GM18868 (cell line): ENCODE measurements around the gene DENND1C.

ENCODE experiments used
- ATAC-seq: cut with Tn5 transposase; IDR thresholded peaks from one replicate; pipeline ENCODE4 v1.9.1; 2021; ENCODE audit warnings: mild to moderate bottlenecking, moderate library complexity; ENCODE audit not compliant: unreplicated experiment

DENND1C gene

GRCh38 chr19:6425732-6426620 is 55.6 kb downstream of the DENND1C start:
- no peak for ATAC-seq

- ATAC-seq: peak; percentile 88
Observed at GRCh38 chr19:6424939-6425731, 56.5 kb downstream of the DENND1C start.

GRCh38 chr19:6424195-6424938 is 57.2 kb downstream of the DENND1C start, which contains the start of gene KHSRP:
KHSRP (minus strand) TSS chr19:6424811; CDS start chr19:6424701, 110 bp downstream.
- no peak for ATAC-seq

GRCh38 chr19:6423499-6424194 is 57.9 kb downstream of the DENND1C start:
- ATAC-seq: no peak

DNA sequence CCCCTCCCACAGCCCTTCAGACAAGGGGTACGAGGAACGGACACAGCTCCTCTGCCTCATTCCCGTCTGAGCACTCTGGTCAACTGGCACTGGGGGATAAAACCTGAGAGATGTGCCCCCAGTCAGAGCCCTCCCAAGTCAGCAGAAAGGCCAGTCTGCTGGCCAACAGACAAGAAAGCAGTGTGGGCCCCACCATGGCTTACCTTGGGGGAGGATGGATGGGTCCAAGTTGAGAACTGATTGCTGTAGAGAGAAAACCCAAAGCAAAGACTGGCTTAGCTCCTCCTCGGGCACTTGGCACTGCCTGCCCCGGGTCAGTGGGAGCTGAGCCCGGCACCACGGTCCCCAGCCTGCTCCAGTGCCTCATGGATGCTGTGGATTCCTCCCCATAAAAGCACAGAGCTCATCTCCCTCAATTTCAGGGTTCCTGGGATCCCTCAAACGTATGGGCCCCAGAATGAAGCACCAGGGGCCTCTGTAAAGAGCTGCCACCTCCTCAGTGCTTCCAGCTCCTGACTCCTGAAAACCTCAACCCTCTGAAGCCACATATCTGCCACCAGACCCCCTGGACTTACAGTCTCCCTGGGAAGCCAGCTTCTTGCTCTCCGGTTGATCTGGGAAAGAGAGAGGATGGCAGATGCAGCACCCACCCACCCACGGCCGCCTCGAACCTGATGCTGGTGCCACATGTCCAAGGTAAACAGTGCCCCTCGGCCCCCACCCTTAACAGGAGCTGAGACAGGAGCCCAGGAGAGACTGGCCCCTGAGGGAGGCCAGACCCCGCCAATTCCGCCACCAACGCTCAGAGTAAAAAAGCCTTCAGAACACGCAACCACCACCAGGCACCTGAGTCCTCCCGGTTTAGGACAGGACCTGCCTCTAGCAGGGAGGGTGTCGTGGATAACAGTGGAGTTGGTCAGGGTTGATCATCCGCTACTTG is 60.2 kb downstream of the DENND1C start:
- ATAC-seq: no peak

DNA sequence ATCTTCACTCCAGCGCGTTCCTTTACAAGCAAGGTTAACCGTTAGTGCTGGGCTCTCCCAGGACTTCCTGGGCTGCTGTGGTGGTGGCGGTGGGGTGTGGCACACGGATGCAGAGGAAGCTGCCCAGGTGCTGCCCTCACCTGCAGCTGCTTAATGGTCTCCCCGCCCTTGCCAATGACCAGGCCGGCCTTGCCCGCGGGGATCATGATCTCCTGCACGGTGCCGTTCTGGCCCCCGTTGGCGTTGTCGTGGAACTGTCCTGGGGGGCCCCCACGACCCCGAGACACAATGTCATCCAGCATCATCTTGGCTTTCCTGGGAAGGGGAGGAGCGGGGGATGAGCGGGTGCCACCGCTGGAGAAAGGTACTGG is 63.0 kb downstream of the DENND1C start:
- ATAC-seq: no peak

GRCh38 chr19:6417713-6418561 is 63.6 kb downstream of the DENND1C start:
- ATAC-seq: no peak
